CD4-positive, alpha-beta T cell treated with Interleukin-2 at 100 ng/mL for 4 hours (primary cell): ENCODE measurements around the gene FXYD6.
A peak's percentile ranks its signal among the peaks of the same experiment; 100 is the strongest.

ENCODE experiments used
- DNase-seq: peaks from one replicate; pipeline ENCODE4 v3.0.0-alpha.2; 2020; ENCODE audit warnings: low spot score

FXYD6 gene

GRCh38 chr11:117842131-117842941, 34.1 kb downstream of the FXYD6 start:
- DNase-seq: no peak

- no peak for DNase-seq
Measured at GRCh38 chr11:117841551-117842031, 34.9 kb downstream of the FXYD6 start.

- no peak for DNase-seq
Measured at GRCh38 chr11:117840881-117841550, 35.4 kb downstream of the FXYD6 start.

- no peak for DNase-seq
Measured at GRCh38 chr11:117839936-117840813, 36.3 kb downstream of the FXYD6 start.

DNA sequence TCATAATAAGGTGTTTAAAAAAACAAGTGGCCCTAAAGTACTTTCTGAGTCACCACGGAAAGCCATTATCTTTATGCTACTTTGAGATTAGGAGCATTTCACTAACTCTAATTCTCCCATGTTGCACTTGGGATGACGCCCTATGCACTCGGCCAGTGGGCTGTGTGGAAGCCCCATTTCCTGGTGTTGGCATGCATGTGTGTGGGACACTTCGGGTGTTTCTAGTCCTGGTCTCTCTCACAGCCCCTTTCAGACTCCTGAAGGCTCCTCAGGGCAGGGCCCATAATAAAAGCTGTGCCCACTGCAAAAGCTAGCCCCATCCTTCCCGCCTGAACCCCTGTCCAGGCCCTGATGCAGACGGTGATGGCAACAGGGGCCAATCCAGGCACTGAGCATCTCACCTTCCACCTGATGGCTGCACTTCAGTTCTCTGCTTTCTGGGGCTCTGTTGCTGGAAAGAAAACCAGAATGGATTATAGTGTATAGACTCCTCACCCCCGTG, 37.0 kb downstream of the FXYD6 start:
- no peak for DNase-seq

- DNase-seq: no peak
Measured at GRCh38 chr11:117838901-117839300, 37.6 kb downstream of the FXYD6 start.

GRCh38 chr11:117837791-117838190, 38.7 kb downstream of the FXYD6 start:
- DNase-seq: peak; percentile 15

DNA sequence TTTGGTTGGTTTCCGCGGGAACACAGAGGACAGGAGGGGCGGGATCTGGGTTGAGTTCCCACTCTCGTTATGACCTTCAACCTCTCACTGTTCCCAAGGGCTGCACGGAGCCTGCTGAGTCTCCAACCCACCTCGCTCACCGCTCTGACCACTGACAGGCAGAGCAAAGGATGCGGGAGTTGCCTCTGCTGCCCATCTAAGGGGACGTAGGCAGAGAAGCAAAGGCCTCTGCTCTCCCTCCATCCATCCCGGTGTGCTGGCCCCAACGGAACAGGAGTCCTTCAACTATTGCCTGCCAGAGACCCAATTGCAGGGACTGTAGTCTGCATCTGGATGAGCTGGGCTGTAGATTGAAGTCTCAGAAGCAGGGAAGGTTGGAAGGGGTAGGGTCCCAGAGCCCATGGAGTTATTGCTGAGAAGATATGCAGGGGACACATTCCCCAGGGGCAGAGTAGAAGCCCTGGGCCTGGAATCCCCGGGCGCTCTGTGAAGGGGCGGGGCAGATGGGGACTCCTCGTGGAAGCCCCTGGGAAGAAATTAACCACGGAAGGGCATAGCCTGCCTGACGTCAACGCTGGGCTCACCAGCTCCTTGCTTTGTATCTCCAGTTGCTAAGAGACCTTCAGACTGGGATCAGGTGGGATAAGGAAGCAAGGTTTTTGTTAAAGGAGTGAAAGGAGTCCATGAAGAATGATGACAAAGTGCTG, 39.2 kb downstream of the FXYD6 start:
- no peak for DNase-seq

DNA sequence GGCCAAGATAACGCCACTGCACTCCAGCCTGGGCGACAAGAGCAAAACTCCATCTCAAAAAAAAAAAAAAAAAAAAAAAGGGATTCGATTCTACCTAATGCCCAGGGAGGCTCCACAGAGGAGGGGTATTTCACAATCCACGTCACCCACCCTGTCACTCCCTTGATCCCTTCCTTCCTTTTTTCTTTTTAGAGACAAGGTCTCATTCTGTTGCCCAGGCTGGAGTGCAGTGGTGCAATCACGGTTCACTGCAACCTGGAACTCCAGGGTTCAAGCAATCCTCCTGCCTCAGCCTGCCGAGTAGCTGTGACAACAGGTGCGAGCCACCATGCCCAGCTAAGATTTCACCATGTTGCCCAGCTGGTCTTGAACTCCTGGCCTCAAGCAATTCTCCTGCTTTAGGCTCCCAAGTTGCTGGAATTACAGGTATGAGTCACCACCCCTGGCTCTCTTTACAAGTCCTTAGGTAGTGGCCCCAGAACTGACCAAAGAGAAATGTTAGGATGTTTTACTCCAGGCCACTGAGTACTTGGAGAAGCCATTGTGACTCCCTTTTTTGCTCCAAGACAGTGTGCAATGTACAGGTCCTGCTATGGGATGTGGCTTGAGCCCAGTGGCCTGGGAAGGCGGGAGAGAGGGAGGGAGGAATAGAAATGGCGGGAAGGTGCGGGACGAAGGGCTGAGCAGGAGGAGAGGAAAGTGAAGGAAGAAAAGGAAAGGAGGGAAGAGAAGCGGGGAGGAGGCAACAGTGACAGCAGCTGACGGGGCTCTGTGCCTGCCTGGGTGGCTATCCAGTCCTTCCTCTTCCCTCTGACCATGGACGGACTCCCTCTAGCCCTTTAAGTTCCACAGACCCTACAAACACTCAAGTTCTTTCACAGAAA, 40.1 kb downstream of the FXYD6 start:
- DNase-seq: no peak

- no peak for DNase-seq
Measured at GRCh38 chr11:117835576-117835975, 40.9 kb downstream of the FXYD6 start.

DNA sequence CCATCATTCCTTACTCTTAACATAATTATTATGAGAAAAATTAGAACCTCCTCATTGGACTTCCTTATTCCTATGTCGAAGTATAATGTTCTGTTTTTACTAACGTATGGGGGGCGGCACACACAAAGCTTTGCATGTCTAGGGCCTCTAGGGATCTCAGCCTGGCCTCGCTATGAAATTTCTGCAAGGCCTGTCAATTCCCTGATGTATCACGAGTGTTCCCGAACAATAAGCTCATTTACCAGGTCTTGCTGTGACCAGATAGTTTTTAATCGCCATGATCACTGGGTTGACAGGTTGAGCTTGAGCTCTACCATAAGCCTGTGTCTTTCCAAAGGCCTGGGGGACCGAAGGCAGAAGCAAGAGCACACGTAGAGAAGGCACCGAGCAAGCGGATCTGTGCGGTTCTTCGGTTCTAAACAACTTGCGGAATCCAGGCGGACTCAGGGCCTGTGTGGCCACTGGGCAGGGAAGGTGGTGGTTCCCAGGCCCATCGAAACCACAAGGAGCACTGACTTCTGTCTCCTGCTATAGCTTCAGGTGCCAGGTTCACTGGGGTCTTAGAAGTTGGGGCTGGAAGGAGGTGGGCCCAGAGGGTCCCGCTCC, 41.5 kb downstream of the FXYD6 start:
- DNase-seq: no peak

DNA sequence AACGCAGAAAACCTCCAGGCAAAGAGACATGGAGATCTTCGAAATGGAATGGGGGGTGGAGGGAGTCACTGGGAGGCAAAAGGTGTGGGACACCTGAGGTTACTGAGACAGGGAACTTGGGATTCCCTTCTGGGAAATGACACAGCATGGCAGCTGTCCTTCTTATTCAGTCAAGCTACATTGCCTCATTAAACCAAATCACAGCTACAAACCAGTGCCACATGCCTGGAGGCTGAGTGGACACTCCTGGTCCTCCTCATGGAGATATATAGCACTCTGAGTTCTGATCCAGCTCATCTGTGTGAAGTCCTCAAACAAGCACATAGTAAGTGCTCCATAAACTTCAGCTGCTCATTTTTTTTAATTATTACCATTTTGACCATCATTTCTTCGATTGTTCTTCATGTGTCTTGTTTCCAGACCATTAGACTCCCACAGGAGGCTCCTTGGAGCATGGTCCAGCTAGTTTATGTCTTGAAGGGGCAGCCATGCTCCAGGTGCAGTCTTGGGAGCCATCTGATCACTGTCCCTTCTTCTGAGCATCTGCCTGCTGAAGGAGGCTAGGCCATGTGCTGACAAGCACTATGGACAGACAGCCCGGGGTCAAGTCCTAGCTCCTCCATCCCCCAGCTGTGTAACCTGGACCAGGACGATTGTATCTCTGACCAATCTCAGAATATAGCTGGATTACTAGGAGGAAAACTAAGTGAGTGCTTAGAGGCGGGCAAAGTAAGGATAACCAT, 42.2 kb downstream of the FXYD6 start:
- no peak for DNase-seq

DNA sequence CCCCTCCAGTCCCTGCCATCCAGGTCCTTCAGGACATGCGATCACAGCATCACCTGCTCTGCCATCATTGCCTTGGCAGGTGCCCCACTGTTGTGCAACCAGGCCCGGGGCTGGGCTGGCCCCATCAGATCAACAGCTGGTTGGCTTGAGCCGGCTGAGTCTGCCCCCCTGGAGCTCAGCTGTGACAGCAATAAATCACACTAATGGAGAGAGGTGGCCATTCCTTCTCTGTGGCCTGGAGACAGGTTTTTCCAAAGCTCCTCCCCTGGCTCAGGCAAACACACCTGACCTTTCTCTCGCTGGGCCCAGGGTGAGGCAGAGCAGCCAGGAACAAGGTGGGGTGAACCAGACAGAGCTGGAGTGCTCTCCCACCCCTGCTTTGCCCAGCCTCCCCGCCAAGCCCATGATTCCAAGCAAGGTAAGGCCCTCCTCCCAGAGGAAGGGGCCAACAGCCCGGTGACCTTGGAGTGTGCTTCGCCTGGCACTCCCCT, 43.0 kb downstream of the FXYD6 start:
- no peak for DNase-seq

GRCh38 chr11:117832511-117832910, 43.9 kb downstream of the FXYD6 start:
- DNase-seq: no peak

DNA sequence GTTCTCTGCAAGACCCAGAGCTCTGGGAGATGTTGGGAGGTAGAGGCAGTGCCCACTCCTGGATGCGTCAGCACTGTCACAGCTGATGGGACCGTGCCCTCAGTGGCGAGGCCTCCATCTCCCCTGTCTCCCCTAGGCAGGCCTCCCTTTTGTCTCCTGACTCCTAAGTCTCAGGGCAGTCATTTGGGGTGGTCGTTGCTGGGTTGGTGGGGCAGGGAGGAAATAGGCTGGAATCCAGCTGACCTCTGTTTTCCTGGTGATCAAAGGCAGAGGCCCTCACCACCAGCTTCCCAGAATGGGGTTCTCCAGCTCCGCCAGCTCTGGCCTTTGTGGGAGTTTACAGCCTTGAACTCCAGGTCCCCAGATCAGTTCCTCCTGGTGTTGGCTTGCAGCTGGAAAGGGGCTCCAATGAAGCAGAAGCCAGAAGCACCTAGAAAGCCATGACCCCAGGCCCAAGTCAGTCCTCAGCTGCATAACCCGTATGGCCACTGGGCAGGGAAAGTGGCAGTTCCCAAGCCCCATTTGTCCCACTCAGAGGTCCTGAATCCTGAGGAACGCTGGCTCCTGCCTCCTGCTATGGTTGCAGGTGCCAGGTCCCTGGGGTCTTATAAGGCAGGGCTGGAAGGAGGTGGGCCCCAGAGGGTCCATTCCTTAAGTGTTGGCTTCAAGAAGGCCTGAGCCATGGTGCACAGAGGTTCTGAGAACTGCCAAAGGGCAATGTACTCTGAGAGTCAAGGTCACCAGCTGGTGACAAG, 44.6 kb downstream of the FXYD6 start:
- DNase-seq: no peak

DNA sequence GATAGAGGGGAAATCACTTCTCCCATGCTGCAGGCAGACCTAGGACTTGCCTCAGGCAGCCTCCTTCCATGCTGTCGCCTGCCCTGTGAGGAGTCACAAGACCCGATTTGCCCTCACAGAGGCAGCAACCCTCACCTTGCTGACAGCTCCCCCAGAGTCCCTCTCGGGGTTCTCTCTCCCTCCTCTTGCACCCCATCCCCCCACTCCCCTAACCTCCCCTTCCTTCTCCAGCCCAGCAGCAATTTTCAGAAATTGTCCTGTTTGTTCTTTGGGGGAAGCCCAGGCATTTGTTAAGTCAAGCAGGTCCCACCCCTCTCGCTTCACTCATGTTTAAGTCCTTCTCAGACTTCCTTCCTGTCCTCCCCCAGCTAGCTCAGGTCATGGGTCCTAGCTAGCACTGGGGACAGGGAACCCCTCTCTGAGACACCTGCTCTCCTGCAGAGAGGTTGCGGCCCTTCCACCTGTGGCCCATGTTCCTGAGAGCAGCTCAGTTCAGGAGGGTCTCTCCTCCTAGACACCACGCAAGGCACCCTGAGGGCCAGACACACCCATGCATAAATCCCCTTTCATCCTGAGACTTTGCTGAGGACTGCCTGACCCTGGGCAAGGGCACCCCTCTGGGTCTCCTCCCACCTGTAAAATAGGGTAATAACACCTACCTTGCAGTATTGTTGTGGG, 45.6 kb downstream of the FXYD6 start:
- no peak for DNase-seq

GRCh38 chr11:117830072-117830471, 46.4 kb downstream of the FXYD6 start:
- DNase-seq: no peak

DNA sequence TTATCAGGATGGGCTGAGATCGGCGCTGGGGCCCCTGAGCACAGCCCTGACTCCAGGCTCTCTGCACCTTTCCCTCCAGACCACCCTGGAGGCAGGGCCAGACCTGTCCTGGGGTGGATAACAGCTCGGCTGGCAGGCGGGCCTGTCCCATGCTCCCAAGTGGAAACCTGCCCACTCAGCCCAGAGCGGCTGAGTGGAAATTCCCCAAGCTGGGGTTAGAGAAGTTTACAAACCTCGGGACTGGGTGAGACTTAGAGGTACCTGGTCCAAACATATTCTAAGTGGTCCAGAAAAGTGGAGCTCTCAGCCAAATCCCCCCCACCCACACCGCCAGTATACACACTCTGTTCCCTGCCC, 47.1 kb downstream of the FXYD6 start:
- no peak for DNase-seq
